ENCODE measurements around the gene DCC.

DNA sequence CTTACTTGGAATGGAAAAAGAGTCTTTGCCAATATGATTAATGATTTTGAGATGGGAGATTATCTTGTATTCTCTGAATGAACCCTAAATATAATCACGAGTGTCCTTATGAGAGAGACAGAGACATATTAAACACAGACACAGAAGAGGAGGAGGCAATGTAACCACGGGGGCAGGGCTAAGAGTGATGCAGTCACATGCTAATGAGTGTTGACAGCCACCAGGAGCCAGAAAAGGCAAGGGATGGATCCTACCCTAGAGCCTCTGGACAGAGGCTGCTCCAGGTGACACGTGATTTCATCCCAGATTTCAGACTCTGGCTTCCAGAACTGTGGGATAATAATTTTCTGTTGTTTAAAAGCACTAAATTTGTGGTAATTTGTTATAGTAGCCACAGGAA is 1204.9 kb downstream of the DCC start:
- no peak for TF ChIP-seq CTCF (IDR thresholded peaks at IDR 0.05)
- no peak for TF ChIP-seq EZH2 (IDR thresholded peaks at IDR 0.05; ENCODE audit: borderline replicate concordance, insufficient read depth, low read depth, low read length, poor library complexity, severe bottlenecking)

Measured in B cell (primary cell).